H9 (cell line): ENCODE measurements around the gene RBM22. TPM values are rescaled to one million over a fixed set of nuclear protein-coding genes. Genes with fewer than 3 reads are reported as not detected.
"Not testable (repeated sequence)": the region's sequence is repeated elsewhere in the genome, so short reads cannot be mapped to it uniquely, and the experiment has no call there.

Experiments
- DNase-seq: peaks from one replicate; pipeline ENCODE4 v3.0.0-alpha.2; 2017
- H2AFZ ChIP-seq: one replicate; pipeline ENCODE4 v1.6.1; 2013; ENCODE audit warnings: mild to moderate bottlenecking, low read length, control low read depth, moderate library complexity
- H2AK5ac ChIP-seq: 2 replicates; pipeline ENCODE4 v1.6.1; 2013; ENCODE audit warnings: low read length, control low read depth, mixed read lengths; ENCODE audit not compliant: insufficient read length
- H2BK120ac ChIP-seq: one replicate; pipeline ENCODE4 v1.6.1; 2013; ENCODE audit warnings: low read depth, mild to moderate bottlenecking, low read length, control low read depth, inconsistent platforms; ENCODE audit not compliant: poor library complexity, severe bottlenecking
- H2BK12ac ChIP-seq: 2 replicates; pipeline ENCODE4 v1.6.1; 2013; ENCODE audit warnings: low read length, control low read depth, mixed read lengths, low read depth; ENCODE audit not compliant: insufficient read length
- H2BK15ac ChIP-seq: 2 replicates; pipeline ENCODE4 v1.6.1; 2013; ENCODE audit warnings: low read depth, low read length, control low read depth
- H2BK20ac ChIP-seq: one replicate; pipeline ENCODE4 v1.6.1; 2013; ENCODE audit warnings: low read depth, mild to moderate bottlenecking, low read length, control low read depth, inconsistent platforms; ENCODE audit not compliant: poor library complexity, severe bottlenecking
- H2BK5ac ChIP-seq: 2 replicates; pipeline ENCODE4 v1.6.1; 2013; ENCODE audit warnings: low read length, control low read depth, mixed read lengths; ENCODE audit not compliant: insufficient read length
- H3K14ac ChIP-seq: 2 replicates; pipeline ENCODE4 v1.6.1; 2013; ENCODE audit warnings: low read length, control low read depth; ENCODE audit not compliant: insufficient read depth
- H3K18ac ChIP-seq: 2 replicates; pipeline ENCODE4 v1.6.1; 2013; ENCODE audit warnings: low read depth, mild to moderate bottlenecking, mixed read lengths, low read length, control low read depth; ENCODE audit not compliant: insufficient read length
- H3K23ac ChIP-seq: 2 replicates; pipeline ENCODE4 v1.6.1; 2013; ENCODE audit warnings: low read length, control low read depth, mixed read lengths, low read depth; ENCODE audit not compliant: insufficient read length
- H3K23me2 ChIP-seq: 2 replicates; pipeline ENCODE4 v1.6.1; 2013; ENCODE audit warnings: low read depth, mild to moderate bottlenecking, mixed read lengths, low read length, control low read depth; ENCODE audit not compliant: insufficient read length, poor library complexity, severe bottlenecking
- H3K27ac ChIP-seq: 2 replicates; pipeline ENCODE4 v1.5.1; 2013; ENCODE audit warnings: low read length, control low read depth, mixed read lengths, low read depth; ENCODE audit not compliant: insufficient read length
- H3K27me3 ChIP-seq: 2 replicates; pipeline ENCODE4 v1.6.1; 2013; ENCODE audit warnings: low read length, control low read depth, inconsistent platforms; ENCODE audit not compliant: insufficient read depth
- H3K4ac ChIP-seq: 2 replicates; pipeline ENCODE4 v1.6.1; 2013; ENCODE audit warnings: low read depth, mild to moderate bottlenecking, control low read depth, inconsistent platforms, low read length, moderate library complexity
- H3K4me1 ChIP-seq: 2 replicates; pipeline ENCODE4 v1.6.1; 2013; ENCODE audit warnings: low read length, control low read depth, inconsistent platforms; ENCODE audit not compliant: insufficient read depth
- H3K4me2 ChIP-seq: 2 replicates; pipeline ENCODE4 v1.6.1; 2013; ENCODE audit warnings: low read length, control low read depth, mixed read lengths; ENCODE audit not compliant: insufficient read length, insufficient read depth
- H3K56ac ChIP-seq: 2 replicates; pipeline ENCODE4 v1.6.1; 2013; ENCODE audit warnings: low read depth, mild to moderate bottlenecking, mixed read lengths, low read length, control low read depth; ENCODE audit not compliant: insufficient read length
- H3K79me1 ChIP-seq: 2 replicates; pipeline ENCODE4 v1.6.1; 2013; ENCODE audit warnings: low read depth, mild to moderate bottlenecking, moderate library complexity, low read length, control low read depth, inconsistent platforms; ENCODE audit not compliant: insufficient read depth, poor library complexity, severe bottlenecking
- H3K79me2 ChIP-seq: 2 replicates; pipeline ENCODE4 v1.6.1; 2013; ENCODE audit warnings: low read length, control low read depth, inconsistent platforms; ENCODE audit not compliant: insufficient read depth
- H3K9ac ChIP-seq: 2 replicates; pipeline ENCODE4 v1.6.1; 2013; ENCODE audit warnings: low read length, control low read depth, mixed read lengths; ENCODE audit not compliant: insufficient read length; ENCODE audit errors: extremely low read depth
- H3K9me3 ChIP-seq: one replicate; pipeline ENCODE4 v1.6.1; 2013; ENCODE audit warnings: low read depth, low read length, inconsistent platforms; ENCODE audit not compliant: control insufficient read depth
- H3T11ph ChIP-seq: one replicate; pipeline ENCODE4 v1.6.1; 2013; ENCODE audit warnings: mild to moderate bottlenecking, low read length, control low read depth, inconsistent platforms
- H4K20me1 ChIP-seq: one replicate; pipeline ENCODE4 v1.6.1; 2013; ENCODE audit not compliant: control insufficient read depth, insufficient read length, insufficient read depth
- H4K5ac ChIP-seq: 2 replicates; pipeline ENCODE4 v1.6.1; 2013; ENCODE audit warnings: low read depth, mild to moderate bottlenecking, mixed read lengths, low read length, control low read depth; ENCODE audit not compliant: insufficient read length
- H4K8ac ChIP-seq: replicated peaks from 2 replicates; pipeline ENCODE4 v1.6.1; 2013; ENCODE audit warnings: low read length, control low read depth, mixed read lengths, low read depth; ENCODE audit not compliant: insufficient read length
- H4K91ac ChIP-seq: 2 replicates; pipeline ENCODE4 v1.6.1; 2013; ENCODE audit warnings: low read depth, mild to moderate bottlenecking, moderate library complexity, mixed read lengths, low read length, control low read depth; ENCODE audit not compliant: insufficient read length
- H3K27ac Mint-ChIP-seq, 3 experiments: 2 replicates in 2 of 3; 3 replicates in 1 of 3; pipeline ENCODE4 v1.8.0; 2020 to 2021; ENCODE audit warnings: mixed read lengths in 3 of 3, mild to moderate bottlenecking in 1 of 3, moderate library complexity in 1 of 3
- H3K27me3 Mint-ChIP-seq: 2 replicates; pipeline ENCODE4 v1.8.0; 2021; ENCODE audit warnings: low read depth, mild to moderate bottlenecking, moderate library complexity, mixed read lengths
- H3K36me3 Mint-ChIP-seq, 3 experiments: 2 replicates in 2 of 3; 3 replicates in 1 of 3; pipeline ENCODE4 v1.8.0; 2020 to 2021; ENCODE audit warnings: low read depth in 3 of 3, mixed read lengths in 3 of 3; ENCODE audit not compliant: insufficient read depth in 1 of 3
- H3K4me1 Mint-ChIP-seq, 2 experiments: 2 replicates each; pipeline ENCODE4 v1.8.0; 2020; ENCODE audit warnings: mixed read lengths in 2 of 2
- H3K4me3 Mint-ChIP-seq, 2 experiments: 2 replicates in 1 of 2; 3 replicates in 1 of 2; pipeline ENCODE4 v1.8.0; 2020 to 2021; ENCODE audit warnings: mild to moderate bottlenecking in 2 of 2, mixed read lengths in 2 of 2, moderate library complexity in 1 of 2
- H3K9me3 Mint-ChIP-seq, 2 experiments: 2 replicates in 1 of 2; 3 replicates in 1 of 2; pipeline ENCODE4 v1.8.0; 2020; ENCODE audit warnings: mild to moderate bottlenecking in 2 of 2, mixed read lengths in 2 of 2, moderate library complexity in 1 of 2
- WGBS: extraction: QIAGEN DNeasy Blood & Tissue Kit; methylation state at CpG from one replicate; pipeline ENCODE4 v1.1.7; 2013; ENCODE audit warnings: missing lambda C conversion rate, low lambda C conversion rate, mixed read lengths; ENCODE audit not compliant: insufficient read length; ENCODE audit errors: extremely low coverage; 5-methylcytosine and 5-hydroxymethylcytosine counted together
- total RNA-seq: library from RNA; stranded (reverse); gene quantifications from 2 replicates; pipeline ENCODE4 v1.2.1, GENCODE V29; 2021

The RBM22 gene
- total RNA-seq, 1 experiment from 2014 or later = 47.0 TPM

- H3K14ac ChIP-seq, H2BK12ac ChIP-seq, H3K9me3 ChIP-seq, H2AK5ac ChIP-seq, H3K23ac ChIP-seq, H3K4me2 ChIP-seq, H3K27me3 Mint-ChIP-seq, H3T11ph ChIP-seq, H2BK20ac ChIP-seq, H3K27me3 ChIP-seq, H2BK5ac ChIP-seq, H4K5ac ChIP-seq, H3K56ac ChIP-seq, H3K4me1 ChIP-seq, DNase-seq, H2BK15ac ChIP-seq, H3K18ac ChIP-seq, H3K27ac Mint-ChIP-seq, H3K4me3 Mint-ChIP-seq, H3K23me2 ChIP-seq, H2BK120ac ChIP-seq, H2AFZ ChIP-seq, H3K79me1 ChIP-seq, H3K79me2 ChIP-seq, H4K20me1 ChIP-seq, H4K8ac ChIP-seq, H3K4ac ChIP-seq, H4K91ac ChIP-seq, H3K9ac ChIP-seq, H3K27ac ChIP-seq: not testable (repeated sequence)
- Mint-ChIP-seq H3K9me3 (peaks cover 13 to 18% of the 10 kb centered on the region in 2 experiments), H3K36me3 (peaks cover 22 to 33% (median 29%) of the 10 kb centered on the region in 3 experiments), H3K4me1 (peaks cover 19% of the 10 kb centered on the region in 2 experiments)
- no CpG with 5 or more reads among the region's 18 CpGs for WGBS
Measured at GRCh38 chr5:150742455-150743141, 41.7 kb upstream of the RBM22 start.
